Measurements from ENCODE around the gene IL22RA2.

DNA sequence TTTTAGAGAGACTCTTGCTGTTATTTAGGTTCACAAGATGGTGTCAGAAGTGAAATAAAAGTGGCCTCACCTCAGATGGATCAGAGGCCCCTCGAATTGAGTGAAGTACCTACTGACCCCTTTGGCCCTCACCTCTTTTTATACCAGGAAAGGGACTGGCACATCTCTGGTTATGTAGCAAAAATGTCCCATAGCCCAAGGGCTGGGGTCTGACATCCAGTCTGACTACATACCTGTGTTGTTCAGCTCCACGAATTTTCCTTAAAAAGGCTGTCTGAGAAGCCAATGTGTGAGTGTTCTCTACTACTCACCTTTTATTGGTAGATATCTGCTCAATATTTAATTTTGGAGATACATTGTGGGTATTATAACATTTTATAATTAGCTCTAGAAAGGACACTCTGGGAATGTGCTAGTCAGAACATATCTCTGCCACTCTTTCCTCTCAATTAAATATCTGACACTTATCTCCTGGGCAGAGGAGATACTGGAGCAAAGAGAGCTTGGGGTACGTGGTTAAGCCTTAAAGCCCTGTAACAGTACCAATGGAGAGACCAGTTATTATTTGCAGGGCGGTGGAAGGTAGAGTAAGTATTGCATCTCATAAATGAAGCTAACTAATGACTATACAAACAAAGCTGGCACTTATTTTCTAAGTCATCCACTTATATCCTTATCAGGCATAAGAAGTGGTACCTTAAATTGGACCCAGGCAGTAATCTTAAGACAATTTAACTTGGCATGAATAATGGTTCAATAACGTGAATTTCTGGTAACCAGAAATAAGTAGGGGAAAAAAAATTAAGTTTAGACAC, 20.0 kb upstream of the IL22RA2 start:
- TF ChIP-seq, protein P1, sequence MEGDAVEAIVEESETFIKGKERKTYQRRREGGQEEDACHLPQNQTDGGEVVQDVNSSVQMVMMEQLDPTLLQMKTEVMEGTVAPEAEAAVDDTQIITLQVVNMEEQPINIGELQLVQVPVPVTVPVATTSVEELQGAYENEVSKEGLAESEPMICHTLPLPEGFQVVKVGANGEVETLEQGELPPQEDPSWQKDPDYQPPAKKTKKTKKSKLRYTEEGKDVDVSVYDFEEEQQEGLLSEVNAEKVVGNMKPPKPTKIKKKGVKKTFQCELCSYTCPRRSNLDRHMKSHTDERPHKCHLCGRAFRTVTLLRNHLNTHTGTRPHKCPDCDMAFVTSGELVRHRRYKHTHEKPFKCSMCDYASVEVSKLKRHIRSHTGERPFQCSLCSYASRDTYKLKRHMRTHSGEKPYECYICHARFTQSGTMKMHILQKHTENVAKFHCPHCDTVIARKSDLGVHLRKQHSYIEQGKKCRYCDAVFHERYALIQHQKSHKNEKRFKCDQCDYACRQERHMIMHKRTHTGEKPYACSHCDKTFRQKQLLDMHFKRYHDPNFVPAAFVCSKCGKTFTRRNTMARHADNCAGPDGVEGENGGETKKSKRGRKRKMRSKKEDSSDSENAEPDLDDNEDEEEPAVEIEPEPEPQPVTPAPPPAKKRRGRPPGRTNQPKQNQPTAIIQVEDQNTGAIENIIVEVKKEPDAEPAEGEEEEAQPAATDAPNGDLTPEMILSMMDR (conservative IDR thresholded peaks at IDR 0.05 in 1 of 2, IDR thresholded peaks at IDR 0.05 in 1 of 2; ENCODE audit: extremely low read depth in 1 of 2, insufficient read depth in 1 of 2, low read depth in 1 of 2, low read length in 2 of 2): no peak
- no peak for TF ChIP-seq EZH2 (IDR thresholded peaks at IDR 0.05; ENCODE audit: borderline replicate concordance, low read length)

All from mammary epithelial cell (primary cell).